Measurements from ENCODE around the gene SYT15B.
"Not testable (repeated sequence)": the region's sequence is repeated elsewhere in the genome, so short reads cannot be mapped to it uniquely, and the experiment has no call there.

DNA sequence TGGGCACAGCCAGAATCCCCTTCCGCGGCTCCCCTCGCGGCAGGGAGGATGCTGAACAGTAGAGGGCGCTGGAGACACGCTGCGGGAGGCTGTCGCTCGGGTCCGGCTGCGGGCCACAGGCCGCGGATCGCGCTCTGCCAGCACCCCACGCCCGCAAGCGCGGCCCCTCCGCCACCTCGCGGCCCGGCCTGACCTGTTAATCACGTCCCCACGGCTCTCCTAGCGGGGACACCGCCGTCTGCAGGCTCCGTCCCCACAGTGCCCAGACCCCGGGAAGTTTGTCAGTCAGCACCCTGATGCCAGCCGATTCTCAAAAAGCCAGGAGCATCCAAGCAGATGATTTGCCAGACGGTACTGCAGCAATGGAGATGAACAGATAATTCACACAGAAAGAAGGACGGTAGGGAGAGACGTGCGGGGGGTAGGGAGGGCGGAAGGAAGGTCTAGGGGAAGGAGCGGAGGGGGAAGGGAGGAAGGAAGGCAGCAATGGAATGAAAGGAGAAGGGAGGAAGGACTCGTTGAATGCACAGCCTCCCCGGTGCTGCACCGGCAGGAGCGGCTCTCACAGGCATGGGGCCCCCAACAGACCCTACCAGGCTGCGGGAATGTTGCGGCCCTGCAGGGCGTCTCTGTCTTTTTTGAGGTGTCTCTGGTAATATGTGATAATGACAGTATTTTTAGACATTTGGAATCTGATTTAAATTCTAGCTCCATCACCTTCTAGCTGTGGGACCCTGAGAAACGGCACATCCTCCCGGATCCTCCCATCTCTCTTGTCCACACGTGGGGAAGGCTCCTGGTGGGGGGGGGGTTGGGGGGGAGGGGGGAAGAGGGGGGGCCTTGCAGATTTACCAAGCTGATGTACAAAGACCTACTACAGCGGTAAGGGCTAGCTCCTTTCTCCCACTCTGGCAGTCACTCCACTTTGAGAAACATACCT, 19.5 kb downstream of the SYT15B start:
- TF ChIP-seq, protein P1, sequence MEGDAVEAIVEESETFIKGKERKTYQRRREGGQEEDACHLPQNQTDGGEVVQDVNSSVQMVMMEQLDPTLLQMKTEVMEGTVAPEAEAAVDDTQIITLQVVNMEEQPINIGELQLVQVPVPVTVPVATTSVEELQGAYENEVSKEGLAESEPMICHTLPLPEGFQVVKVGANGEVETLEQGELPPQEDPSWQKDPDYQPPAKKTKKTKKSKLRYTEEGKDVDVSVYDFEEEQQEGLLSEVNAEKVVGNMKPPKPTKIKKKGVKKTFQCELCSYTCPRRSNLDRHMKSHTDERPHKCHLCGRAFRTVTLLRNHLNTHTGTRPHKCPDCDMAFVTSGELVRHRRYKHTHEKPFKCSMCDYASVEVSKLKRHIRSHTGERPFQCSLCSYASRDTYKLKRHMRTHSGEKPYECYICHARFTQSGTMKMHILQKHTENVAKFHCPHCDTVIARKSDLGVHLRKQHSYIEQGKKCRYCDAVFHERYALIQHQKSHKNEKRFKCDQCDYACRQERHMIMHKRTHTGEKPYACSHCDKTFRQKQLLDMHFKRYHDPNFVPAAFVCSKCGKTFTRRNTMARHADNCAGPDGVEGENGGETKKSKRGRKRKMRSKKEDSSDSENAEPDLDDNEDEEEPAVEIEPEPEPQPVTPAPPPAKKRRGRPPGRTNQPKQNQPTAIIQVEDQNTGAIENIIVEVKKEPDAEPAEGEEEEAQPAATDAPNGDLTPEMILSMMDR (IDR thresholded peaks at IDR 0.05; ENCODE audit: low read depth, low read length): not testable (repeated sequence)
- TF ChIP-seq EZH2phosphoT487 (IDR thresholded peaks at IDR 0.05; ENCODE audit: low read depth): not testable (repeated sequence)

Data from OCI-LY3 (cell line).